NCI-H1436 (cell line): ENCODE measurements around the gene CDK5RAP3.
"Not testable (repeated sequence)": the region's sequence is repeated elsewhere in the genome, so short reads cannot be mapped to it uniquely, and the experiment has no call there.

Source experiments
- DNase-seq: peaks from one replicate; lab custom pipeline; 2025; lab: John Stamatoyannopoulos, UW

The CDK5RAP3 gene

DNA sequence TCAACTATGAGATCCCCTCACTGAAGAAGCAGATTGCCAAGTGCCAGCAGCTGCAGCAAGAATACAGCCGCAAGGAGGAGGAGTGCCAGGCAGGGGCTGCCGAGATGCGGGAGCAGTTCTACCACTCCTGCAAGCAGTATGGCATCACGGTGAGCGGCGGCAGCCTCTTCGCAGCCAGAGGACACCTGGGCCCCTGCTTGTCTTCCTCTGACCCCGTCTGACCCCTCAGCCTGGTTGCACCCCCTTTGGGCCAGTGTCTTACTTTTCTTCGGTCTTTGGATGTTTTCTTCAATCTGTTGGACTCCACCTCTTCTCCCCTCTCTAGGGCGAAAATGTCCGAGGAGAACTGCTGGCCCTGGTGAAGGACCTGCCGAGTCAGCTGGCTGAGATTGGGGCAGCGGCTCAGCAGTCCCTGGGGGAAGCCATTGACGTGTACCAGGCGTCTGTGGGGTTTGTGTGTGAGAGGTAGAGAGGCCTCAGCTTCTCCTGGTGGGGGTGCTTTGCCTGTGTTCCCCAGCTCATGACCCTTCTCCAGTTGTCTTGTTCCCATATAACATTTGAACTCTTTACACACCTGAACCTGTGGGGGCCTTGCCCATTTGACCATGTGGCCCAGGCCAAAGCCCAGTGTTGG is 4.4 kb downstream of the CDK5RAP3 start:
- no peak for DNase-seq

DNA sequence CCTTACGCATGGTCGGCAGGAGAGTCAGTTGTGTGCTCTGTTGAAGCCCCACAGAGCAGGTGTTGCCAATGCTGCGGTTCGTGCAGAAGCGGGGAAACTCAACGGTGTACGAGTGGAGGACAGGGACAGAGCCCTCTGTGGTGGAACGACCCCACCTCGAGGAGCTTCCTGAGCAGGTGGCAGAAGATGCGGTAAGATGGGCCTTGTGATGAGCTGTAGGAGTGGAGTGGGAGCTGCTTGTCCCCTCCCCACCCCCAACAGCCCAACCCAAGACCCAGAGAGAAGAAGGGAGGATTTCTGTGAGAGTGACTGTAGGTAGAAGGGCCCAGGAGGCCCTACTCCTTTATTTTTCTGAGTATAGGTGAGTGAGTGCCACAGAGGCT is 4.9 kb downstream of the CDK5RAP3 start:
- DNase-seq: no peak

DNA sequence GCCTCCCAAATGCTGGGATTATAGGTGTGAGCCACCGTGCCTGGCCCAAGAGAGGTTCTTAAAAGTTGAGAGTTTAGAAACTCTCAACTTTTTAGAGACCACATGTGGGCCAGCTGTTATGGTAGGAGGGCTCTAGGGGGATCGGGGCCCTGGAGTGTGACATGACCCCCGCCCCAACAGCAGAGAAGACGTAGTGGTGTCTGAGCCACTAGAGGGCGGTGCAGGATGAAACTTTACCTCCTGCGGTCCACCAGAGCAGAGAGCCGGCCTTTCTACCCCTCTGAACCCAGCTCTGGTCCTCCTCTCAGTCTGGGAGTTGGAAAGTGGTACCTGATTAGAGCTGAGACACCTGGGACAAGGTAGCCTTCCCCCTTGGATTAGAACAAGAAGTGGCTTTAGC is 7.4 kb downstream of the CDK5RAP3 start:
- DNase-seq: peak; percentile 87

DNA sequence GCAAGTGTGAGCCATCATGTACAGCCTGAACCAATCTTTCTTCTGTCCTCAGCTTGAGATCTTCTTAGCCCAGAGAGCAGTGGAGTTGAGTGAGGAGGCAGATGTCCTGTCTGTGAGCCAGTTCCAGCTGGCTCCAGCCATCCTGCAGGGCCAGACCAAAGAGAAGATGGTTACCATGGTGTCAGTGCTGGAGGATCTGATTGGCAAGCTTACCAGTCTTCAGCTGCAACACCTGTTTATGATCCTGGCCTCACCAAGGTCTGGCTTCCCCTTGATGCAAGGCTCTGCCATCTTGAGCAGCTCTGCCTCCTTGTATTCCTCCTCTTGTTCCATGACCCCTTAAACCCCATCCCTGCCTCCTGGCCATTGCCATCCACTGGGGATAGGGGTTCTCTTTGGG is 9.6 kb downstream of the CDK5RAP3 start:
- DNase-seq: no peak

DNA sequence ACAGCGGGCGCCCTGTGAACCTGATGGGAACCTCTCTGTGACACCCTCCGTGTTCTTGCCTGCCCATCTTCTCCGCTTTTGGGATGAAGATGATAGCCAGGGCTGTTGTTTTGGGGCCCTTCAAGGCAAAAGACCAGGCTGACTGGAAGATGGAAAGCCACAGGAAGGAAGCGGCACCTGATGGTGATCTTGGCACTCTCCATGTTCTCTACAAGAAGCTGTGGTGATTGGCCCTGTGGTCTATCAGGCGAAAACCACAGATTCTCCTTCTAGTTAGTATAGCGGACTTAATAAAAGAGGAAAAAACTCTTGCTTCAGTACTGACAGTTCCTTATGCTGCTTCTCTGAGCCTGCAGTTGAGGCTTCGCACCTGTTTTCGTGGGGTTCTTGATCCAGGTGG is 10.5 kb downstream of the CDK5RAP3 start:
- no peak for DNase-seq

DNA sequence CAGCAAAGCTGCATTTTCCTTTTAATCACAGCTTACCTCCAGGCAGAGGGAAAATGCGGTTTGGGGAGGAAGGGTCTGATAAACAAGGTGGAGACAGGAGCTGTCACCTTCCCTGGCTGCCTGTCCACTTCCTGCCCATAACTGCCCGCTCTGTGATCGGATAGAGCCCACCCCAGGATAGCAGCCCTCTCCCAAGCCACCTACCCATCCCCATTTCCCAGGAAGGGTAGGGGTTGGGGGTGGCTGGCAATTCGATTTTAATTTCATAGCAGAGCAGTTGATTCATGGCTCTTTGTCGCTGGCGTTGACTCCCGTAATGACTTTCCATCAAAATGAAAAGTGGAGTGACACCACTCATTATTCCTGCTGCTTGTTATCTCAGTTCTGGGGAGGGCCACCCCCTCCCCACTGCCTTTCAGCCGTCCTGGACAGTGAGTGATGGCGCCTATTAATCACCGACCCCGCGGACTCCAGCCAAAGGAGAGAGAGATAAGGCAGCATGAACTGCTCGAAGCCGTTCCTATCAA is 11.2 kb downstream of the CDK5RAP3 start:
- no peak for DNase-seq

DNA sequence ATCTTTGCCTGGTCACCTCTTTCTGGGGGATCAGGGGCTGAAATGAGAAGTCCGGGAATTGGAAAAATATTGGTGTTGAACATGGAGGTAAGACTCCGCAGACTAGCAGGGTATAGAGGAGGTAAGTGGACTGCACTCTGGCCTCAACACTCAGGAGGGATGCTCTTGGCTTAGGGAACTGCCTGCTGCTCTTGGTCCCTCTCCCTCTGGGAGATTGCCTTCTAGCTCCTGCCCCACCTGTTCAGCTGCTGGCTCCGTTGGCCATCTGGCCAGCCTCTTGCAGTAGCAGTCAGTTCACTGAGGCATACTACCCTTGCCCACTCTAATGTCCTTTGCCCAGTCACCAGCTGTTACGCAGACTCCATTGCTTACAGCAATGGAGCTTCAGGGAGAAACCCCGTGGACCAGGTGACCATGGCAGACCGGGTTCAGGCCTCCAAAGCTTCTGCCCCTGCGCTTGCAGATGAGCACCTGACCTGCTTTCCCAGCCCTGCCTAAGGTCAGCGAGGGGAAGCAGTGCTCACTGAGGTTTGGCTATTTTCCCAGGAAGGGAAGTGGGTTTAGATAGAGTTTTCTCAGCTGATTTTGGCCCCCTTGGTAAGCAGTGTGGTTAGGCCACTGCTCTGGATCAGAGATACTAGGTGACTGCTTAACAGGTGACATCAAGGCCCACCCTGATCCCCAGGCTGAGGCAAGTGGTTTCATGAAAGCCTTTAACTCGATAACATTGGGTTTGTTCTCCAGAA is 11.9 kb downstream of the CDK5RAP3 start:
- DNase-seq: no peak

DNA sequence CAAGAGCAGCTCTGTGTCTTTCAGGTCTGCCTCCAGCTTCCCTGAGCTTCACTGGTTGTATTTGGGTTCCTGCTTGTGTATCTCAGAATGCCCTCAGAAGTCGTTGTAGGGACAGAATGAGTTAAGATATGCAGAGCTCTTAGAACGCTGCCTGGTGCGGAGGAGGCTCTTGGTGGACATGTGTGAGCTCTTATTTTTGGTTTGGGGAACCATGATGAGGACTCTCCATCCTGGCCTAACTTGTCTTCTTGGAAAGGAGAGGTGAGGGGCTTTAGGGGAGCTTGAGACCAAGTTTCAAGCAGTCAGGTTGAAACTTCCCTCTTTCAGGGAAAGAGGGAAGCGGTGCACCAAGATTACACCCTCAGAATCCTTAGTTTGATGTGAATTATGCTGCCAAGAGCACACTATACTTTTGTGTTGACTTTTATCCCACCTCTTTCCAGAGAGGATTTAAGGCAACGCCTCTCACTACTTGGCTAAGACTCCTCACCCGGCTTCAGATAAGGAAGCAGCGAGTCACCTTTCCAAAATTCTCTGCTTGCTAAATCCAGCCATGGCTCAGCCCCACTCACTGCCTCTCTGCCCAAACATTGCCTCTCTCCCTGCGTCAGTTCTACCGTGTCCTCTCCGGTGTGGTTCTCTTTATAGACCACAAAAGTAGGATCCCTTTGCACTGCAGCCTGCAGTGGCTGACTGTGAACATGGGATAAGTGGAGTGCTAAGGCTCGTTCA is 12.7 kb downstream of the CDK5RAP3 start:
- DNase-seq: no peak

DNA sequence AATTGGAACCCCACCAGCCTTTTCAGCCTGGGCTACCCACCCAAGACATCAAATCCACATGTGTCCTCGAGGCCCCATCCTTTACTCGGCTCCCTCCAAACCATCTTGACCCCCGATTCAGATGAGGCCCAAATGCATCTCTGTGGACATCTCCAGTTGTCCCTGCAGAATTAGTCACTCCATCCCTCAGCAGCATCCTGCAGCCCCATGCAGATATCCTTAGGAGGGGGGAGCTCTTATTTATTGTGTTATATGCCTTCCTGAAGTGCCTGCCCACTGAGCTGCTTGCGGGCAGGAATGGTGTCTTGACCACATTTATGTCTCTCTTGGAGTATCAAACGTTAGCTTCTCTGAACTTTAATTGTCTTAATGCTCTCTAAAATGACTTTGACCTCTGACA is 15.6 kb downstream of the CDK5RAP3 start:
- no peak for DNase-seq

DNA sequence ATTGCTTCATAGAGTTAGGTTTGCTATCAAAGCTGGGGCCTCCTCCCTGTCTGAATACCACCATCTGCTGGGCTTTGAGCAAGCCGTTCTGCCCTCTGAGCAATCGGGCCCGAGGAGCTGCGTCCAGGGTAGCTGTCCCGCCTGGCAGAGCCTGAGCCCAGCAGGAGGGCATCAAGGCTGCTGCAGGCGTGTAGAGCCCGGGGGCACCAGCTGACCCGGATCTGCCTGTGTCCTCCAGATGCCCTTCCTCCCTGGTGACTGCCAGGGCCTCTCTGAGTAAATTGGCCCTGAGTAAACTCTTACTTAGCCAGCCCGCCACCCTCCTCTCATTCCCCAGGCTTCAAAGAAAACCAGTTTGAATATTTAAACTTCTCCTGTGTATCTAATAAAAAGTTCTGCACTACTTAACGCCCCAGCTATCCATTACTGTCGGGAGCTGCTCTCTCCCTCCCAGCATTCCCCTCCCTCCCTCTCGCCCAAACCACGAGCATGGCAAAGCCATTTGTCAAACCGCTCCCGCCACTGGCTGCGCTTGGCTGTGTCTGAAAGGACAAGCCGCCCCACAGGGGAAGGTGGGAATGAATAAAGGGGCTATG is 16.4 kb downstream of the CDK5RAP3 start:
- peak; percentile 79 for DNase-seq

DNA sequence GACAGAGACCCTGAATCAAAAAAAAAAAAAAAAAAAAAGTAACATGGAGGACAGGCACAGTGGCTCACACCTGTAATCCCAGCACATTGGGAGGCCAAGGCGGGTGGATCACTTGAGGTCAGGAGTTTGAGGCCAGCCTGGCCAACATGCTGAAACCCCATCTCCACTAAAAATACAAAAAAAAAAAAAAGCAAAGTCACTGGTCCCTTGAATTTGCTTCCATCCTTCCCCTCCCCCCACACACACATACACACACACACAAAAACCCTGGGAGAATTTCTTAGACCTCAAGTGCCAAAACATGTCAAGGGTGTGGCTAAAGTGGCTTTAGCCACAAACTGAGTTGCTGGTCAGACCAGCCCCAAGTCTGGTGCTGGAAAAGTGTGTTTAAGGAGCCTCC is 17.5 kb downstream of the CDK5RAP3 start:
- not testable (repeated sequence) for DNase-seq

DNA sequence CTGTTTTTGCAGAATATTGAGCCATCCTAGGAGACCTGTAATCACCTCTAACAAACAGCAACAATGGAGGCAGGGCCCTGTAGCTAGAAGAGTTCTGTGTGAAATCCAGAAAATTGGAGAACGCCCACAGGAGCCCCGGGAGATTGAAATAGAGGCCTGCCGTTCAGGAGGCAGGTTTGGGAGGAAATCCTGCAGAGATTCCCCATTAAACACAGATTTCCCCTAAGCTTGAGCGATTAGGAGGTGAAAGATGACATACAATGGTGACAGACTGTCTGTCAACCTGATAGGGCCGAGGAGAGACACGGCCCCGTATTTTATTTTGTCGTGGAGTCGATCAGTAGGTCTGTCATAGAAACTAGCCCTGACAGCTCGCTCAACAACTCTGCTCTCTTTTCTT is 18.2 kb downstream of the CDK5RAP3 start:
- DNase-seq: no peak

DNA sequence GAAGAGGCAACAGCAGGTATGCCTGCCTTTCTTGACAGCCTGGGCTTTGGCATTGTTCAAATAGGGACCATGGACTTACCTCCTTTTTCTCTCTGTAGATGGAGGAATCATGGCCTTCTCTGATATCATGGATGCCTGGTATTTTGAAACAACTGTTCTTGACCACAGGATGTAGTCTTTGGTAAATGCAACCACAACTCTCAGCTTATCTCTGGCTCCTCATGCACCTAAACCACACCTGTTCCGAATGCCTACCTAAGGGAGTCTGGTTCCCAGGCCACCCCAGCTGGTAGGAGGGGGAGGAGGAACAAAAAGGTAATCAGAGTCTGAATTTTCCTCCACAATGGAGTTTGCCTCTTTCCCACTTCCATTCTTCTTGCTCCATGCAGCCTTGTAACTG is 18.8 kb downstream of the CDK5RAP3 start:
- no peak for DNase-seq

DNA sequence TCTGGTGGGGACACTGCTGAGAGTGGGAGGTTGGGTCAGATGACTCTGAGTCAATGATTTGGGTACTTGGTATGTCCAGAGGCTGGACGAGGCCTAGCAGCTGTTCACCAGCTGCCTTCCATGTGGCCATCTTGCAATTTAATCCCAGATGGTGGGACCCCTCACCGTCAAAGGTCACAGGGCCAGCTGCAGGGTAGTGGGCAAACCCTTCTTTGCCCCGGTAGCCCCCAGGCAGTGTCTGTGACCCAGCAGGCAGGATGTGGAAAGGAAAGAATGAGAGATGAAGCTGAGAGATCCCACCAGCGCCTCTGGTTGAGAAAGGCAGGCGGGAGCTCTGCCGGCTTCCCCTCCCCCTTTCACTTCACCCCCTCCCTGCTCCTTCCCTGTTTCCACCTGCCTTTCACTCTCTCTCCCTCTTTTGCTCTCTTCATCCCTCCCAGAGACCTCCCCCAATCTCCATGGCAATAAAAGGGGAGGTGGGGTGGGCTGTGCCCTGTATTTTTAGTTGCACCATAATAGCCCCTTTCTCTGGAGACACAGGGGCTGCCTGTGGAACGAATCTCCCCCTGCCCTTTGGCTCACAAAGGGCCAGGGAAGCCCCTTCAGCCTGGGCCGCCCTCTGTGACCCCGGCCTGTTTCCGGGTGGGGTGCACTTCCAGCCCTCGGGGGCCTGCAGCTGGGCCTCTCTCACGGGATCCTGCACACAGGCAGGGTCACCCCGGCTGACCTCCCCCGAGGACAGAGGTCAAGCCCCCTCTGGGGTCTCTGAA is 20.2 kb downstream of the CDK5RAP3 start:
- peak; percentile 79 for DNase-seq

DNA sequence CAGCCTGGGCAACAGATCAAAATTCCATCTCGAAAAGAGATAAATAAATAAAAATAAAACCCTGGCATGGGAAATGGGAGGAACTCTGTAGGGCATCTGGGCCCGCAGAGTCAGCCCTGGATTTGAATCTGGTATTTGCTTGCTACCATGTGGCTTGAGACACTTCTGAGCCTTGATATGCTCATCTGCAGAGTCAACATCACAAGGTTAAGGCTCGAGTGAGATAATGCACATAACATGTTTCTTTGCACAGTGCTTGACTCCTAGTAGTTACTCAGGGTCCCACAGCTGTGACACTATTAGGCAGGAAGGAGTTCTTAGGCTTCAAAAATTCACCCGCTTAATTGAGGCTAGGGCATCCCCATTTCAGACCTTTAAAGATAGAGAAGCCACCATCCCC is 21.3 kb downstream of the CDK5RAP3 start:
- no peak for DNase-seq

DNA sequence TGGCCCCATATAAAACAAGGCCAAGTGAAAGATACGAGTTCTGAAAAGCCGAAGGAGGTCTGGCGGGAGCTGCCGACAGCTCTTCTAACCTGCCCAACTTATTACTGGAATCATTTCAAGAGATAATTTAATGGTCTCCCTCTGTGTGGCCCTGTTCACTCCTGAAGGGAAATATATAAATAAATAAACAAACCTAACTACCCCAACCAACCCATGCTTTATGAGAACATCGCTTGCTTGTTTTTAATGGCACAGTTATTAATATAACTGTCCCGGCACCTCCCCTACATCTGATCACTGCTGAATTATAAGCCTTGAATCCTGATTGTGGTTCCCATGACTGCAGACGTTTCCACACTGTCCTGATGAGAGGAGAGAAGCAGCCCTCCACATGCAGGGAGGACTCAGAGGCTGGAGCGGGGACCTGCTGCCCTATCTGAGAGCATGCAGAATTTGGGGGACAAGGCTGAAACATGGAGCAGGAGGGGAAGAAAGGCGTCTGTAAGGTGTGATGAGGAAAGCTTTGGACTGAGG is 22.2 kb downstream of the CDK5RAP3 start:
- DNase-seq: no peak

DNA sequence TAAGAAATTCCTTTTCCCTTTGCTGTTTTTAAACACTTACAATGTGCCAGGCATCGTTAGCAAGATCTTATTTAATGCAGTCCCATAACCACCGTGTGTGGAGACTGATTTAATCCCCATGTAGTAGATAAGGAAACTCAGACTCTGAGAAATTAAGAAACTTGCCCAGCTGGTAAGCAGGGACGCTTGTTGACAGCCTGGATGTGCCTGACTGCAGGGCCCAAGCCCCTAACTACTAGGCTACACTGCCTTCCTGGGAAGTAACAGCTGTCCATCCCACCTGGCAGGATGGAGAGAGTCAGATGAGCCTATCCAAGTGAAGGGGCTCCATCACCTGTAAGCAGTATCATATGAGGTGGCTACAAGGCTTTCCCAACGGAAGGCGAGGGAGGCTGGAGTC is 23.1 kb downstream of the CDK5RAP3 start:
- DNase-seq: no peak

DNA sequence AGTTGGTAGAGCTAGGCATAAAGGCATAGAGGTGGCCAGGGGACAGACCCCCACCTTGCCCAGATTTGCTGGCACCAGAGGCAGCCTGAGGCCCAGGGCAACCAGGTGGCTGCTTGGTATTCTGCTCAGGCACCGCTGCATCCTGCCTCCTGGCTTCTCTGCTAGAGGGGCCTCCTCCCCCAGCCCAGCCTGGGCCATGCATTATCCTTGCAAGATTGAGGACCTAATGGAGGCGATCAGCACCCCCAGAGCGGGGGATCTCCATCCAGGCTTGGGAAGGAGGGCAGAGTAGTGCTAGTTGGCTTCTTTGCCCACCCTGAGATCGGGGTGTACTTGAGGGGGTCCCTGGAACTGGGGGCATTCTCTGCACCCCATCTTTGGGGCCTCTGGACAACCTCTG is 23.8 kb downstream of the CDK5RAP3 start:
- DNase-seq: no peak

DNA sequence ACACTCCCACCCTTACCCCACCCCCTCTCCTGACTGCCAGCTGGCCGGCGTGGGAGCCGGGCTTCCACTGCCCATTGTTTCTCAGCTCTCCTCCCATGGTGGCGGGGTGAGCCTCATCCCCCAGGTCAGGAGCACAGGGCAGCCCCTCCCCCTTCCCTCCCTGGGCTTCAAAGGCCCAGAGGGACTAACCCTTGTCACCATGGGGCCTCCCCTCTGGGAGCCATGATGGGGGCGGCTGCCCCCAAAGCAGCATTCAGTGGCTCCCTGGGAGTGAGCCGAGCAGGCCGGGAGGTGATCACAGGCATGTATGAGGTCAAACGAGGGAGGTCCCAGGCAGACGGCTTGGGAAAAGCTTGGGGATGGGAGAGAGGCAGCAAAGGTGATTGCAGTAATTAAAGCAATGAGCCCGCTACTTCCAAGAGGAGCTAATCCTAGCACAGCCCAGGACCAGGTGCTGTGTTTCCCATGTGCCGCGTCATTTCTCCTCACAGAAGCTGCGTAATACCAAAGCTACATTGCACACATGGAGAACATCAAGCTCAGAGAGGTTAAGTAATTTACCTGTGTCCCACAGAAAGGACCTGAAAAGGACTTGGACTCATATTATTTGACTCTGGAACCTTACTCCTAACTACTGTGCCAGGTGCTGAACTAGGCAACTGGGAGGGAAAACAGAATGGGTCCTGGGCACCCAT is 24.5 kb downstream of the CDK5RAP3 start:
- peak; percentile 46 for DNase-seq

DNA sequence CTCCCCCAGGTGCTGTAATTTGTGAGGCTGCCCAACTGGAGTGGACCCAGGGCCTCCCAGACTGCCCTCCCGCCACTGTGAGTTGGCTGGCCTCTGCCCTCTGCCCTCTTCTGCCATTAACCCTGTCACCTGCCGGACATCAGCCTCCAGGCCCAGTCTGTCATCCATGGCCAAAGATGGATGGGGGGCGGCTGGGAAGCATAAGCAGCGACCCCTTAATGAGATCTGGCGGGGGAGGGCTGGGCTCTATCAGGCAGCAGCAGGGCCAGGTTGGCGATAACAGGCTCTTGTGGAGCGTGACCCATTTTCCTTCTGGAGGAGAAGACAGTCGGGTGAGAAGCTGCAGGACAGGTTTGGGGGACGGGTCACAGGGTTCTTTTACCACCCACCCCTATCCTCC is 25.3 kb downstream of the CDK5RAP3 start:
- DNase-seq: no peak

DNA sequence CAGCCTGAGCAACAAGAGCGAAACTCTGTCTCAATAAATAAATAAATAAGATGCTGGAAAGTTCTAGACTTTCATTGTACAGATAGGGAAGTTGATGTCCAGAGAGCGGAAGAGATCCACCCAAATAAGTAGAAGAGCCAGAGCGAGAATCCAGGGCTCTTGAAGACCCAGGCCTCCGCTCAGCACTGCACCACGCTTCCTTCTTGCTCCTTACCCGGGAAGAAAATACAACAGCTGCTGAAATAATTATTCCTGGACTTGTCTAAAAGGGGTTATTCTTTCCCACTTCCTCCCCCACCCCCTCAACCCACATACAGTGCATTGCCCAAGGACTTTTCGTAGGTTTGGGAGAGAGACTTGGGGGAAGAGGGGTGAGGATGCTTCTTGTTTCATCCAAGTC is 26.7 kb downstream of the CDK5RAP3 start:
- no peak for DNase-seq
